IPS DF 4.7 (cell line): Measurements from ENCODE around the gene MMP1.
"Not testable (repeated sequence)": the region's sequence is repeated elsewhere in the genome, so short reads cannot be mapped to it uniquely, and the experiment has no call there.

Source experiments
- DNase-seq: peaks from one replicate; pipeline ENCODE4 v3.0.0-alpha.2; 2013; ENCODE audit warnings: low spot score; ENCODE audit errors: extremely low read depth

The MMP1 gene

DNA sequence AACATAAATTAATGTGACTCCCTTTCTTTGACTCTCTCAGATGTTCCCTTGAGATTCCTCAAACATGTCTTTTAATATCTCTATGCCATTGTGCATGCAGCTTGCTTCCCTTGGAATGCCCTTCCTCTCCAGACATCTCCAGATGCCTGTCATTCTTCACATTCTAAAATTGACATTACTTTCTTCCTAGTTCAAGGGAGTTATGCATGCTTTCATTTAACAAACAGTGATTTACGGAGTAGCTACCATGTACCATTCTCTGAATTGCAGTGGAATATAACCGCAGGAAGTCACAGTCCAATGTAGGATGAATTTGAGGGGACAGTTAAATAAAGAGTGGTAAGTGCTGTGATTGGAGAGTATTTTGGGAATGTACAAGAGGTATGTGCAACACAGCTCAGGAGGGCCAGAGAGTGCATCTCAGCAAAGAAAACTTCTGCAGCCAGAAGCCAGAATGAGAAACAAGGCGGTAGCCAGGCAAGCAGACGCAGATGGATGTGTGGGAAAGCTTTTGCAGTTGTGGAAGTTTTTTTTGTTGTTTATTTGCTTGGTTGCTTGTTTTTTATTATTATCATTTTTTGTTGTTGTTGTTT, 36.2 kb downstream of the MMP1 start:
- no peak for DNase-seq

GRCh38 chr11:102760344-102761035, 37.5 kb downstream of the MMP1 start:
- no peak for DNase-seq

GRCh38 chr11:102757823-102758549, 40.0 kb downstream of the MMP1 start:
- DNase-seq: no peak

DNA sequence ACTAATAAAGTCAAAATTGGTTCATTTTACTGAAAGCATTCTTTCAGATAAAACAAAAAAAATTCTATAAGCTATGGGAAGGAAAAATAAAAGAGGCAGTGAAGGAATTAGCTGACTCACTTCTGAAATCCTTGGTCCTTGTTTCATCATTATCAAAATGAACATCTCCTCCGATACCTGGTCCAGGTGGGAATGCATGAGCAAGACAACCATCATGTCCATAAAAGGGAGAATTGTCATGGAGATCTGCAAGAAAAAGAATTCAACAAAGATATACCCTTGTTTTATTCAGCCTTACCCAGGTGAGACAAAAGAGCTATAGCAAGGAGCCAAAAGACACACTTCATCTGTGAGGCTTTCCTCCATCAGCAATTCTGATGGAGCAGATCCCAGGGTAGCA, 44.7 kb downstream of the MMP1 start:
- no peak for DNase-seq

- DNase-seq: no peak
Measured at GRCh38 chr11:102751673-102752072, 46.3 kb downstream of the MMP1 start.

- no peak for DNase-seq
Measured at GRCh38 chr11:102749101-102749722, 48.7 kb downstream of the MMP1 start.

DNA sequence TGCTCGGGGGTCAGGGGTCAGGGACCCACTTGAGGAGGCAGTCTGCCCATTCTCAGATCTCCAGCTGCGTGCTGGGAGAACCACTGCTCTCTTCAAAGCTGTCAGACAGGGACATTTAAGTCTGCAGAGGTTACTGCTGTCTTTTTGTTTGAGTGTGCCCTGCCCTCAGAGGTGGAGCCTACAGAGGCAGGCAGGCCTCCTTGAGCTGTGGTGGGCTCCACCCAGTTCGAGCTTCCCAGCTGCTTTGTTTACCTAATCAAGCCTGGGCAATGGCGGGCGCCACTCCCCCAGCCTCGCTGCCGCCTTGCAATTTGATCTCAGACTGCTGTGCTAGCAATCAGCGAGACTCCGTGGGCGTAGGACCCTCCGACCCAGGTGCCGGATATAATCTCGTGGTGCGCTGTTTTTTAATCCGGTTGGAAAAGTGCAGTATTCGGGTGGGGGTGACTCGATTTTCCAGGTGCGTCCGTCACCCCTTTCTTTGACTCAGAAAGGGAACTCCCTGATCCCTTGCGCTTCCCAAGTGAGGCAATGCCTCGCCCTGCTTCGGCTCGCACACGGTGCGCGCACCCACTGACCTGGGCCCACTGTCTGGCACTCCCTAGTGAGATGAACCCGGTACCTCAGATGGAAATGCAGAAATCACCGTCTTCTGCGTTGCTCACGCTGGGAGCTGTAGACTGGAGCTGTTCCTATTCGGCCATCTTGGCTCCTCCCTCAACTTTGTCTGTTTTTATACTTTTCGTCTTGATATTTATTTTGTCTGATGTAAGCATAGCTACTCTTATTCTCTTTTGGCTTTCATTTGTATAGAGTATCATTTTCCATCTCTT, 51.0 kb downstream of the MMP1 start:
- not testable (repeated sequence) for DNase-seq
